ENCODE measurements around the gene MLEC.
"Not testable (repeated sequence)": the region's sequence is repeated elsewhere in the genome, so short reads cannot be mapped to it uniquely, and the experiment has no call there.

Gene MLEC

GRCh38 chr12:120659151-120659525 is 27.8 kb upstream of the MLEC start:
- Histone ChIP-seq H3K27ac (no peak overlapping the region), H3K4me3 (no peak overlapping the region)

- H3K4me3 ChIP-seq = no peak overlapping the region
Measured at GRCh38 chr12:120661432-120661831, 25.5 kb upstream of the MLEC start.

GRCh38 chr12:120662879-120663278 is 24.1 kb upstream of the MLEC start:
- Histone ChIP-seq H3K4me3 (no peak overlapping the region), H3K27ac (no peak overlapping the region)

More at GRCh38 chr12:120661432-120661831, 25.5 kb upstream of the MLEC start:
- H3K27ac ChIP-seq = no peak overlapping the region

GRCh38 chr12:120663741-120664140 is 23.2 kb upstream of the MLEC start:
- Histone ChIP-seq H3K27ac (no peak overlapping the region), H3K4me3 (no peak overlapping the region)

GRCh38 chr12:120666571-120667390 is 20.2 kb upstream of the MLEC start:
- Histone ChIP-seq H3K27ac (peak overlapping the region in 2 of 21 experiments; percentile 14 to 15), H3K4me3 (no peak overlapping the region)

GRCh38 chr12:120668091-120668867 is 18.7 kb upstream of the MLEC start:
- Histone ChIP-seq H3K4me3 (no peak overlapping the region), H3K27ac (no peak overlapping the region)

GRCh38 chr12:120668868-120669840 is 17.8 kb upstream of the MLEC start:
- H3K27ac ChIP-seq = peak overlapping the region in 2 of 21 experiments; percentile 14 to 60
- H3K4me3 ChIP-seq = no peak overlapping the region

- H3K27ac ChIP-seq, H3K4me3 ChIP-seq: not testable (repeated sequence)
Measured at GRCh38 chr12:120670237-120670636, 16.7 kb upstream of the MLEC start.

- no peak overlapping the region for H3K27ac ChIP-seq
- H3K4me3 ChIP-seq = no peak overlapping the region
Measured at GRCh38 chr12:120670667-120671066, 16.3 kb upstream of the MLEC start.

GRCh38 chr12:120674097-120674636 is 12.8 kb upstream of the MLEC start:
- Histone ChIP-seq H3K4me3 (no peak overlapping the region), H3K27ac (no peak overlapping the region)

- H3K27ac ChIP-seq = peak overlapping the region in 2 of 21 experiments; percentile 14 to 42
- H3K4me3 ChIP-seq = no peak overlapping the region
Measured at GRCh38 chr12:120677765-120678473, 9.0 kb upstream of the MLEC start.

- Histone ChIP-seq H3K4me3 (no peak overlapping the region), H3K27ac (peak overlapping the region in 1 of 21 experiments; percentile 42)
Measured at GRCh38 chr12:120678572-120678971, 8.4 kb upstream of the MLEC start.

- Histone ChIP-seq H3K27ac (peak overlapping the region in 3 of 21 experiments; percentile 29 to 62 (median 46)), H3K4me3 (no peak overlapping the region)
Measured at GRCh38 chr12:120680165-120680738, 6.7 kb upstream of the MLEC start.

GRCh38 chr12:120684523-120684932 is 2.4 kb upstream of the MLEC start:
- Histone ChIP-seq H3K27ac (peak overlapping the region in 8 of 21 experiments; percentile 6 to 93 (median 47)), H3K4me3 (no peak overlapping the region)

GRCh38 chr12:120685522-120685921 is 1.4 kb upstream of the MLEC start:
- H3K4me3 ChIP-seq = no peak overlapping the region

GRCh38 chr12:120686151-120686689 is 729 bp upstream of the MLEC start:
- Histone ChIP-seq H3K27ac (peak overlapping the region in 20 of 21 experiments; percentile 23 to 95 (median 90)), H3K4me3 (peak overlapping the region; percentile 65 to 100 (median 86))

More at GRCh38 chr12:120685522-120685921, 1.4 kb upstream of the MLEC start:
- H3K27ac ChIP-seq = peak overlapping the region in 7 of 21 experiments; percentile 22 to 93 (median 89)

GRCh38 chr12:120687578-120688289 is 785 bp downstream of the MLEC start:
- H3K27ac ChIP-seq = peak overlapping the region; percentile 42 to 95 (median 89)
- H3K4me3 ChIP-seq = peak overlapping the region; percentile 65 to 100 (median 86)

Data from skin epidermis (tissue), 12 donors.